ENCODE data around the gene POLR1A. TPM values are rescaled to one million over a fixed set of nuclear protein-coding genes. Genes with fewer than 3 reads are reported as not detected.

POLR1A gene
- total RNA-seq, 1 donor from 2014 or later: 45.2 TPM

DNA sequence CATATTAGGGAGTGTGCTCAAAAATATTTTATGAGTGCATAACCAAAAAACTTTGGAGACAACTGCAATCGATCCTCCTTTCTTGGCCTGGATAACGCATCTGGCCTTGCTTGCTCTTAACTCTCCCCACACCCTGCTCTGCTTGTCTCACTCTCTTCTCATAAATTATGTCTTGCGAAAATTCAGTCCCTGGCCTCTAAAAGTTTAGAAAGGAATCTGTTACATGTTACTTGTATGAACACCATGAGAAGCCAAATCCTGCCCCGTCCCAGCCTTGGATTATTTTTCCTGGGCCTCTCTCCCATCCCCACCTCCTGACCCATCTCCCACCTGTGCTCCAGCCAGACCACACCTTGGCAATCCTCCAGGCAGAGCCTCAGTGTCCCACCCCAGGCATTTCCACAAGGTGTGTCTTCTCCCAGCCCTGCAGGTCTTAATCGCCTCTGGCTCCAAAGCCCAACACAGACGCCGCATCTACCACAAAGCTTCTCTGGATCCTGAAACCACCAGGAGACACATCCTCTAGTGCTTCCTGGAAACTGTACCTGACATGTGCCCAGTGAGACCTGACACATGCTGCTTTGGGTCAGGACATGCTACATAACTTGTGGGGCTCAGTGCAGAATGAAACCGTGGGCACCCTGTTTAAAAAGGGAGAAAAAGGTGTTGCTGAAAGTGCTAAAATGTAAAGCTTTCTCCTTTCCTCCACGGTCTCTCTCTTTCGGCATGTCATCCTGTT lies 117.3 kb downstream of the POLR1A start:
- H3K27ac Mint-ChIP-seq (ENCODE audit: unreplicated experiment): no peak overlapping the region

DNA sequence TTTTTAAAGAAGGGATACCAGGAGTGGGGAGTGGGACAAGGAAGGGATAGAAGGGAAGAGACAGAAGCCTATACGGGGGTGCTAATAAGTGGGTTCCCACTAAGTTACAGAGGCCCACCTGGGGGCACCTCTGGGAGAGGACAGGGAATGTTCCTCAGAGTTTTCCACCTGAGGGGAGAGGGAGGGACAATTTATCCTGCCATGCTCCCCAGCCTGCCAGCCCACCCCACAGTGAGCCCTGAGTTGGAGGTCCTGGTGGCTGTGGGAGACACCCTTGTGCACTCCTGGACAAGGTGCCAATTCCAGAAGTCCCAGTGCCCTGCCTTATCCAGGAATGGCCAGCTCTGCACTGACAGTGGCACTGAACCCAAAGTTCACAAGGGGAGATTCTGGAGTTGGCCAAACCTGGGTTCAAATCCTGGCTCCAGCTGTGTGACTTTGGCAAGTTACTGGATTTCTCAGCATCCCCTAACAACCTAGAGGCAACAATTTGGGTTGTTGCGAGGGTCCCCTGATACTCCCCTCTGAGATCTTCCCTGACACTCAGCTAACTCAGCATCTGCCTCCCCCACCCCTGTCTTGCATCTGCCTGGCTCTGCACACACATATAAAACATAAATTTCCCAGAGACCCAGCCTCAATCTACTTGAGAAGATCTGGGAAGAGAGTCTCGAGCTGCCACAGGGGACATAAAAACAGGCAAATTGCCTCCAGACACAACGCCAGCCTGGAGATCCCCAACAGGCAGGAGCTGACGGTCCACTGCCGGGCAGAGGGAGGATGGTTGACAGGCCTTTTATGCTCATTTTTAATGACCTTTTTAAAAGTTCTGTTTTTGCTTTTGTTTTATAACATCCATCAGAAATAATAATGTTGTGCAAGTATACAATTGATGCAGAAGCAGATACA lies 118.2 kb downstream of the POLR1A start:
- FAIRE-seq (no peak), DNase-seq (ENCODE audit: low read depth) (no peak)
- Histone ChIP-seq H4K20me1 (ENCODE audit: insufficient read depth, low read length) (no peaks in the 10 kb centered on the region), H3K27ac (ENCODE audit: low read depth, low read length) (no peak overlapping the region), H3K4me2 (ENCODE audit: low read length) (no peak overlapping the region), H3K27me3 (ENCODE audit: insufficient read depth, low read length) (no peaks in the 10 kb centered on the region), H3K79me2 (ENCODE audit: insufficient read depth, low read length) (no peaks in the 10 kb centered on the region), H2AFZ (ENCODE audit: low read depth, low read length) (no peak overlapping the region), H3K9ac (ENCODE audit: low read length) (no peak overlapping the region), H3K9me3 (ENCODE audit: insufficient read depth, low read depth, low read length) (no peaks in the 10 kb centered on the region), H3K36me3 (ENCODE audit: insufficient read depth, low read length) (no peaks in the 10 kb centered on the region), H3K4me3 (ENCODE audit: insufficient read depth, low read depth, low read length) (no peak overlapping the region), H3K4me1 (ENCODE audit: insufficient read depth, low read length) (no peaks in the 10 kb centered on the region)
- H3K36me3 Mint-ChIP-seq (ENCODE audit: low read depth, unreplicated experiment): no peaks in the 10 kb centered on the region
- H3K27ac Mint-ChIP-seq (ENCODE audit: unreplicated experiment): no peak overlapping the region
- peaks cover 13% of the 10 kb centered on the region for H3K27me3 Mint-ChIP-seq (ENCODE audit: low read depth, unreplicated experiment)
- H3K4me1 Mint-ChIP-seq (ENCODE audit: low read depth, unreplicated experiment): no peaks in the 10 kb centered on the region
- no peak overlapping the region for H3K4me3 Mint-ChIP-seq (ENCODE audit: unreplicated experiment)
- TF ChIP-seq EZH2 (IDR thresholded peaks at IDR 0.05; ENCODE audit: insufficient read depth, low read length): no peak
- TF ChIP-seq, protein P1, sequence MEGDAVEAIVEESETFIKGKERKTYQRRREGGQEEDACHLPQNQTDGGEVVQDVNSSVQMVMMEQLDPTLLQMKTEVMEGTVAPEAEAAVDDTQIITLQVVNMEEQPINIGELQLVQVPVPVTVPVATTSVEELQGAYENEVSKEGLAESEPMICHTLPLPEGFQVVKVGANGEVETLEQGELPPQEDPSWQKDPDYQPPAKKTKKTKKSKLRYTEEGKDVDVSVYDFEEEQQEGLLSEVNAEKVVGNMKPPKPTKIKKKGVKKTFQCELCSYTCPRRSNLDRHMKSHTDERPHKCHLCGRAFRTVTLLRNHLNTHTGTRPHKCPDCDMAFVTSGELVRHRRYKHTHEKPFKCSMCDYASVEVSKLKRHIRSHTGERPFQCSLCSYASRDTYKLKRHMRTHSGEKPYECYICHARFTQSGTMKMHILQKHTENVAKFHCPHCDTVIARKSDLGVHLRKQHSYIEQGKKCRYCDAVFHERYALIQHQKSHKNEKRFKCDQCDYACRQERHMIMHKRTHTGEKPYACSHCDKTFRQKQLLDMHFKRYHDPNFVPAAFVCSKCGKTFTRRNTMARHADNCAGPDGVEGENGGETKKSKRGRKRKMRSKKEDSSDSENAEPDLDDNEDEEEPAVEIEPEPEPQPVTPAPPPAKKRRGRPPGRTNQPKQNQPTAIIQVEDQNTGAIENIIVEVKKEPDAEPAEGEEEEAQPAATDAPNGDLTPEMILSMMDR (IDR thresholded peaks at IDR 0.05; ENCODE audit: insufficient read depth, low read depth, low read length): no peak
- peaks cover 1% of the 10 kb centered on the region for H3K9me3 Mint-ChIP-seq (ENCODE audit: unreplicated experiment)

More for the DNA sequence above, 117.3 kb downstream of the POLR1A start:
- Mint-ChIP-seq H3K4me1 (ENCODE audit: low read depth, unreplicated experiment) (no peaks in the 10 kb centered on the region), H3K36me3 (ENCODE audit: low read depth, unreplicated experiment) (no peaks in the 10 kb centered on the region), H3K27me3 (ENCODE audit: low read depth, unreplicated experiment) (peaks cover 5% of the 10 kb centered on the region), H3K9me3 (ENCODE audit: unreplicated experiment) (peaks cover 1% of the 10 kb centered on the region), H3K4me3 (ENCODE audit: unreplicated experiment) (no peak overlapping the region)
- no peaks in the 10 kb centered on the region for H3K79me2 ChIP-seq (ENCODE audit: insufficient read depth, low read length)
- no peak overlapping the region for H3K9ac ChIP-seq (ENCODE audit: low read length)
- H4K20me1 ChIP-seq (ENCODE audit: insufficient read depth, low read length): no peaks in the 10 kb centered on the region
- TF ChIP-seq, protein P1 (IDR thresholded peaks at IDR 0.05; ENCODE audit: insufficient read depth, low read depth, low read length): no peak
- TF ChIP-seq EZH2 (IDR thresholded peaks at IDR 0.05; ENCODE audit: insufficient read depth, low read length): no peak
- H2AFZ ChIP-seq (ENCODE audit: low read depth, low read length): no peak overlapping the region
- no peaks in the 10 kb centered on the region for H3K27me3 ChIP-seq (ENCODE audit: insufficient read depth, low read length)
- H3K4me3 ChIP-seq (ENCODE audit: insufficient read depth, low read depth, low read length): no peak overlapping the region
- no peaks in the 10 kb centered on the region for H3K9me3 ChIP-seq (ENCODE audit: insufficient read depth, low read depth, low read length)
- FAIRE-seq (no peak), DNase-seq (ENCODE audit: low read depth) (no peak)
- no peak overlapping the region for H3K27ac ChIP-seq (ENCODE audit: low read depth, low read length)
- no peak overlapping the region for H3K4me2 ChIP-seq (ENCODE audit: low read length)
- H3K36me3 ChIP-seq (ENCODE audit: insufficient read depth, low read length): no peaks in the 10 kb centered on the region
- no peaks in the 10 kb centered on the region for H3K4me1 ChIP-seq (ENCODE audit: insufficient read depth, low read length)
